Measurements from ENCODE around the gene IL31RA. TPM values are rescaled to one million over a fixed set of nuclear protein-coding genes. Genes with fewer than 3 reads are reported as not detected.

Gene IL31RA
- total RNA-seq, 1 donor from 2014 or later, result 5.7 TPM

DNA sequence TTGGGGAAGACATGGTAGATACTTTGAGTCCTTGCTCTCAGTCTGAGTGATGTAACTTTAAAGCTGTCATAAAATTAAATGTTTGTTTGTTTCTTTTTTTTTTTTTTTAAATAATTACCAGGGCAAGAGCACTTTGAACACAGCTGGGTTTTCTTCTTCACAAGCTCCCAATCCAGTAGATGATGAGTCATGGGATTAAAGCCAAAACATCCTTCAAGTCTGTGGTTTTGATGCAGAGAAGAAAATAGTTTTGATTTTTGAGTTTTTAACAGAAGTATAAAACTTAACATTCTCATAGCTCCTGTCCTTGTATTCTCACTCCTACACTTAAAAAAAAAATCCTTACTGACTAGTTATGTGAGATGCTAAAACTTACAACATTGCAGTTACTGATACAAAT lies 34.8 kb upstream of the IL31RA start:
- TF ChIP-seq CTCF (IDR thresholded peaks at IDR 0.05; ENCODE audit: insufficient read depth, low read depth, low read length) (no peak), EZH2 (IDR thresholded peaks at IDR 0.05; ENCODE audit: insufficient read depth, low read length) (no peak)
- FAIRE-seq (no peak), DNase-seq (ENCODE audit: low read depth) (peak; percentile 90)
- H3K4me1 ChIP-seq (ENCODE audit: insufficient read depth, low read length), result no peaks in the 10 kb centered on the region
- no peaks in the 10 kb centered on the region for H3K9me3 ChIP-seq (ENCODE audit: insufficient read depth, low read depth, low read length)
- H3K27ac ChIP-seq (ENCODE audit: low read depth, low read length), result no peak overlapping the region
- H3K9me3 Mint-ChIP-seq (ENCODE audit: unreplicated experiment), result no peaks in the 10 kb centered on the region
- H3K4me3 Mint-ChIP-seq (ENCODE audit: unreplicated experiment), result no peak overlapping the region
- no peaks in the 10 kb centered on the region for H3K36me3 ChIP-seq (ENCODE audit: insufficient read depth, low read length)
- H3K4me2 ChIP-seq (ENCODE audit: low read length), result peak overlapping the region; percentile 2
- no peak overlapping the region for H2AFZ ChIP-seq (ENCODE audit: low read depth, low read length)
- H3K9ac ChIP-seq (ENCODE audit: low read length), result no peak overlapping the region
- peaks cover 6% of the 10 kb centered on the region for H3K27me3 Mint-ChIP-seq (ENCODE audit: low read depth, unreplicated experiment)
- no peaks in the 10 kb centered on the region for H4K20me1 ChIP-seq (ENCODE audit: insufficient read depth, low read length)
- no peak overlapping the region for H3K4me3 ChIP-seq (ENCODE audit: insufficient read depth, low read depth, low read length)
- H3K27ac Mint-ChIP-seq (ENCODE audit: unreplicated experiment), result peak overlapping the region; percentile 47
- no peaks in the 10 kb centered on the region for H3K36me3 Mint-ChIP-seq (ENCODE audit: low read depth, unreplicated experiment)
- H3K27me3 ChIP-seq (ENCODE audit: insufficient read depth, low read length), result peaks cover 4% of the 10 kb centered on the region
- H3K79me2 ChIP-seq (ENCODE audit: insufficient read depth, low read length), result no peaks in the 10 kb centered on the region
- H3K4me1 Mint-ChIP-seq (ENCODE audit: low read depth, unreplicated experiment), result peaks cover 11% of the 10 kb centered on the region

DNA sequence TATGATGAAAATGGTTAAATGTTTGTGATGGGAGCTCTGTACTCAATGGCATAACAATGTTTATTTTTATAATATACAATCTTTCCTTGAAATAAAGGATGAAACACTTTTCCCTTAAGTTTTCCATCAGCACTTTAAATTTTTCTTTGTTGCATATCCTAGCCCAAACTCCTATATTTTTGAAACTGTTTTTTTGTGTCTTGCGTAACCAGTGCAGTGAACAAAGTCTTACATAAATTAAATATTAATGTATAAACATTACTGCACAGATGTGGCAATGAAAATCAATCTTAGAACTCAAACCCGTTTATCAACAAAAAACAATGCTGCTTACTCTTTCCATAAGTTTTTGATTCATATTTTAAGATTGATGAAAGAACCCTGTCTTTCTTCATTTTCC lies 34.1 kb upstream of the IL31RA start:
- no peak overlapping the region for H3K4me3 ChIP-seq (ENCODE audit: insufficient read depth, low read depth, low read length)
- H3K79me2 ChIP-seq (ENCODE audit: insufficient read depth, low read length), result no peaks in the 10 kb centered on the region
- no peaks in the 10 kb centered on the region for H3K36me3 ChIP-seq (ENCODE audit: insufficient read depth, low read length)
- Mint-ChIP-seq H3K4me3 (ENCODE audit: unreplicated experiment) (no peak overlapping the region), H3K4me1 (ENCODE audit: low read depth, unreplicated experiment) (peaks cover 11% of the 10 kb centered on the region), H3K9me3 (ENCODE audit: unreplicated experiment) (no peaks in the 10 kb centered on the region), H3K27ac (ENCODE audit: unreplicated experiment) (no peak overlapping the region), H3K27me3 (ENCODE audit: low read depth, unreplicated experiment) (peaks cover 9% of the 10 kb centered on the region), H3K36me3 (ENCODE audit: low read depth, unreplicated experiment) (no peaks in the 10 kb centered on the region)
- FAIRE-seq, result no peak
- H3K4me1 ChIP-seq (ENCODE audit: insufficient read depth, low read length), result no peaks in the 10 kb centered on the region
- no peak overlapping the region for H3K9ac ChIP-seq (ENCODE audit: low read length)
- no peak for DNase-seq (ENCODE audit: low read depth)
- TF ChIP-seq CTCF (IDR thresholded peaks at IDR 0.05; ENCODE audit: insufficient read depth, low read depth, low read length) (no peak), EZH2 (IDR thresholded peaks at IDR 0.05; ENCODE audit: insufficient read depth, low read length) (no peak)
- no peaks in the 10 kb centered on the region for H3K9me3 ChIP-seq (ENCODE audit: insufficient read depth, low read depth, low read length)
- H3K27ac ChIP-seq (ENCODE audit: low read depth, low read length), result no peak overlapping the region
- peaks cover 4% of the 10 kb centered on the region for H3K27me3 ChIP-seq (ENCODE audit: insufficient read depth, low read length)
- H3K4me2 ChIP-seq (ENCODE audit: low read length), result no peak overlapping the region
- H4K20me1 ChIP-seq (ENCODE audit: insufficient read depth, low read length), result no peaks in the 10 kb centered on the region
- no peak overlapping the region for H2AFZ ChIP-seq (ENCODE audit: low read depth, low read length)

- FAIRE-seq (no peak), DNase-seq (ENCODE audit: low read depth) (peak; percentile 32)
- no peaks in the 10 kb centered on the region for H3K9me3 ChIP-seq (ENCODE audit: insufficient read depth, low read depth, low read length)
- H3K4me1 ChIP-seq (ENCODE audit: insufficient read depth, low read length), result no peaks in the 10 kb centered on the region
- peaks cover 4% of the 10 kb centered on the region for H3K27me3 ChIP-seq (ENCODE audit: insufficient read depth, low read length)
- H3K79me2 ChIP-seq (ENCODE audit: insufficient read depth, low read length), result no peaks in the 10 kb centered on the region
- H3K27me3 Mint-ChIP-seq (ENCODE audit: low read depth, unreplicated experiment), result peaks cover 17% of the 10 kb centered on the region
- peaks cover 3% of the 10 kb centered on the region for H3K9me3 Mint-ChIP-seq (ENCODE audit: unreplicated experiment)
- H3K4me3 Mint-ChIP-seq (ENCODE audit: unreplicated experiment), result no peak overlapping the region
- no peaks in the 10 kb centered on the region for H3K36me3 ChIP-seq (ENCODE audit: insufficient read depth, low read length)
- no peak overlapping the region for H3K4me2 ChIP-seq (ENCODE audit: low read length)
- H3K27ac Mint-ChIP-seq (ENCODE audit: unreplicated experiment), result no peak overlapping the region
- TF ChIP-seq EZH2 (IDR thresholded peaks at IDR 0.05; ENCODE audit: insufficient read depth, low read length) (no peak), CTCF (IDR thresholded peaks at IDR 0.05; ENCODE audit: insufficient read depth, low read depth, low read length) (no peak)
- H3K4me1 Mint-ChIP-seq (ENCODE audit: low read depth, unreplicated experiment), result peaks cover 11% of the 10 kb centered on the region
- H3K4me3 ChIP-seq (ENCODE audit: insufficient read depth, low read depth, low read length), result no peak overlapping the region
- H3K36me3 Mint-ChIP-seq (ENCODE audit: low read depth, unreplicated experiment), result no peaks in the 10 kb centered on the region
- no peak overlapping the region for H2AFZ ChIP-seq (ENCODE audit: low read depth, low read length)
- H4K20me1 ChIP-seq (ENCODE audit: insufficient read depth, low read length), result no peaks in the 10 kb centered on the region
- H3K9ac ChIP-seq (ENCODE audit: low read length), result no peak overlapping the region
- H3K27ac ChIP-seq (ENCODE audit: low read depth, low read length), result no peak overlapping the region
Observed at GRCh38 chr5:55820488-55820887, 30.7 kb upstream of the IL31RA start.
